ENCODE data around the gene BBS2. TPM values are rescaled to one million over a fixed set of nuclear protein-coding genes. Genes with fewer than 3 reads are reported as not detected.

BBS2 gene
- total RNA-seq, 4 donors from 2014 or later: 29.4 to 51.2 (median 45.5) TPM

DNA sequence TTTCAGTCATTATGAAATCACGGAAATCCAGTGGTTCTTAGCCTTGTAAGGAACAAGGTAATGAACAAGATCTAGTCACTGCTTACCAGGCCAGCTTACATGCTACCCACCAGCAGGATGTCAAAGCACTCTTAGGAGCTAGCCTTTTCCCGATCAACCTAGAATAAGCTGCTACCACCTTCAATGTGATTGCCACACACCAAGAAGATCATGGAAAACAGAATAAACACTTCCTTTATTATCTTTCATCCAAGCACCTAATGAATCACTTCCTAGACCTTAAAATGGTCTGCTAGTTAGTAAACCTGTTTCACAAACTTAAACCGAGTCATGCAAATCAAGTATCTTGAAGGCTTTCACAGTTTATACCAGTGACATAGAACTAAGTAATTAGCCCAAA, 5.0 kb downstream of the BBS2 start:
- Histone ChIP-seq H3K9me3 (no peaks in the 10 kb centered on the region), H3K27ac (no peak overlapping the region), H3K27me3 (no peaks in the 10 kb centered on the region), H3K4me3 (no peak overlapping the region), H3K36me3 (peaks cover 0 to 23% of the 10 kb centered on the region in 2 donors), H3K4me1 (peaks cover 0 to 55% (median 0%) of the 10 kb centered on the region in 3 donors)
- 65 to 87% methylated on average over 3 of the region's 3 CpGs for WGBS, 2 donors (ENCODE audit: low coverage in 1 of 2)
- TF ChIP-seq, protein P1, sequence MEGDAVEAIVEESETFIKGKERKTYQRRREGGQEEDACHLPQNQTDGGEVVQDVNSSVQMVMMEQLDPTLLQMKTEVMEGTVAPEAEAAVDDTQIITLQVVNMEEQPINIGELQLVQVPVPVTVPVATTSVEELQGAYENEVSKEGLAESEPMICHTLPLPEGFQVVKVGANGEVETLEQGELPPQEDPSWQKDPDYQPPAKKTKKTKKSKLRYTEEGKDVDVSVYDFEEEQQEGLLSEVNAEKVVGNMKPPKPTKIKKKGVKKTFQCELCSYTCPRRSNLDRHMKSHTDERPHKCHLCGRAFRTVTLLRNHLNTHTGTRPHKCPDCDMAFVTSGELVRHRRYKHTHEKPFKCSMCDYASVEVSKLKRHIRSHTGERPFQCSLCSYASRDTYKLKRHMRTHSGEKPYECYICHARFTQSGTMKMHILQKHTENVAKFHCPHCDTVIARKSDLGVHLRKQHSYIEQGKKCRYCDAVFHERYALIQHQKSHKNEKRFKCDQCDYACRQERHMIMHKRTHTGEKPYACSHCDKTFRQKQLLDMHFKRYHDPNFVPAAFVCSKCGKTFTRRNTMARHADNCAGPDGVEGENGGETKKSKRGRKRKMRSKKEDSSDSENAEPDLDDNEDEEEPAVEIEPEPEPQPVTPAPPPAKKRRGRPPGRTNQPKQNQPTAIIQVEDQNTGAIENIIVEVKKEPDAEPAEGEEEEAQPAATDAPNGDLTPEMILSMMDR (IDR thresholded peaks at IDR 0.05): no peak
- ATAC-seq: no peak

DNA sequence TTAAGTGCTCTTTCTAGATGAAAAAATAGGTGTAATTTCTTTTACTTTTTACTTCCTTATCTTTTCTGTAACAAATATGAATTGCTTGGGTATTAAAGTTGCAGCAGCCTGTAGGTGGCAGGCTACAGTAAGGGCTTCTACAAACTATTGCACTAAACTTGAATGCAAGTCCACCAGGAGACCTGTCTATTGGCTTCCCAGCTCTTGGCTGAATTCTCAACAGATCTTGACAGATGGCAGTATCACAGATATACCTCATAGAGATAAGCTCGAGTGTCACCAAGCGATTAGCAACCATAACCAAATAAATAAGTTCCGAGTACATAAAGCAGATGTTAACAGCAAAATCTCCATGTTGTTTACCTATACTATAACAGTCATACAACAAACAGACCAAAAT, 5.9 kb downstream of the BBS2 start:
- ATAC-seq: peak; percentile 60
- TF ChIP-seq POLR2A (IDR thresholded peaks at IDR 0.05): no peak
- TF ChIP-seq, protein P1 (IDR thresholded peaks at IDR 0.05): peak; percentile 39 to 69 (median 62)
- Histone ChIP-seq H3K36me3 (peaks cover 0 to 32% of the 10 kb centered on the region in 2 donors), H3K4me3 (no peak overlapping the region), H3K27ac (no peak overlapping the region), H3K9me3 (no peaks in the 10 kb centered on the region), H3K4me1 (peaks cover 0 to 50% (median 0%) of the 10 kb centered on the region in 3 donors), H3K27me3 (no peaks in the 10 kb centered on the region)
- 66 to 71% methylated on average over 3 of the region's 3 CpGs for WGBS, 2 donors (ENCODE audit: low coverage in 1 of 2)

DNA sequence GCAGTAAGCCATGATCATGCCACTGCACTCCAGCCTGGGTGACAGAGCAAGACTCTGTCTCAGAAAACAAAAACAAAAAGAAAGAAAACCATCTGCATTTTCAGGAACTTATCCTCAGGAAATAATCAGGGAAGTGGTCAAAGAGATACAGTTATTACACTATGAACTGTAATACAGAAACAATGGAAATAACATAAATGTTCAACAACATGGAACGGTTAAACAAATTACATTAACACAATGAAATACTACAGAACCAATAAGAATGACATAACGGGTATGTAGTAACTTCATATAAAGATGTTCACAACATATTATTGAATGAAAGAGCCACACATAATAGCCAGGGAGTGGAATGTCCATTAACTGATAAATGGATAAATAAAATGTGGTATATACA, 6.7 kb downstream of the BBS2 start:
- Histone ChIP-seq H3K27me3 (no peaks in the 10 kb centered on the region), H3K4me1 (peaks cover 0 to 41% (median 0%) of the 10 kb centered on the region in 3 donors), H3K4me3 (no peak overlapping the region), H3K9me3 (no peaks in the 10 kb centered on the region), H3K36me3 (peaks cover 0 to 41% of the 10 kb centered on the region in 2 donors), H3K27ac (no peak overlapping the region)
- WGBS, 2 donors (ENCODE audit: low coverage in 1 of 2): 81 to 91% methylated on average over 2 of the region's 2 CpGs
- TF ChIP-seq, protein P1 (IDR thresholded peaks at IDR 0.05): no peak
- TF ChIP-seq POLR2A (IDR thresholded peaks at IDR 0.05) (no peak), EP300 (IDR thresholded peaks at IDR 0.05) (no peak), POLR2AphosphoS5 (IDR thresholded peaks at IDR 0.05) (no peak)
- no peak for ATAC-seq

DNA sequence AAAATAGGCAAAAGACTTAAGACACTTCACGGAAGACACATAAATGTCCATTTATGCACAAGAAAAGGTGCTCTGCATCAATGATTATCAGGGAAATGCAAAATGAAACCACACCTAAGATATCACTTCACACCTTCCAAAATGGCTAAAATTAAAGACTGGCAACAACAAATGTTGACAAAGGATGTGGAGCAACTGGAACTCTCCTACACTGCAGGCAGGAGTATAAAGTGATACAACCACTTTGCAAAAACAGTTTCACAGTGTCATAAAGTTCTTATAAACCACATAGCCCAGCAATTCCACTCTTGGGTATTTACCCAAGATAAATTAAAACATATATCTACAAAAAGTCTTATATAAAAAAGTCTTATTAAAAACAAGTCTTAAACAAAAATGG, 7.8 kb downstream of the BBS2 start:
- Histone ChIP-seq H3K27ac (no peak overlapping the region), H3K9me3 (no peaks in the 10 kb centered on the region), H3K4me1 (peaks cover 0 to 30% (median 0%) of the 10 kb centered on the region in 3 donors), H3K4me3 (no peak overlapping the region), H3K27me3 (no peaks in the 10 kb centered on the region), H3K36me3 (peaks cover 0 to 51% of the 10 kb centered on the region in 2 donors)
- no peak for ATAC-seq
- 80 to 100% methylated on average over 1 of the region's 1 CpG for WGBS, 2 donors (ENCODE audit: low coverage in 1 of 2)
- TF ChIP-seq POLR2A (IDR thresholded peaks at IDR 0.05): no peak
- no peak for TF ChIP-seq POLR2AphosphoS5 (IDR thresholded peaks at IDR 0.05)
- TF ChIP-seq EP300 (IDR thresholded peaks at IDR 0.05): no peak

DNA sequence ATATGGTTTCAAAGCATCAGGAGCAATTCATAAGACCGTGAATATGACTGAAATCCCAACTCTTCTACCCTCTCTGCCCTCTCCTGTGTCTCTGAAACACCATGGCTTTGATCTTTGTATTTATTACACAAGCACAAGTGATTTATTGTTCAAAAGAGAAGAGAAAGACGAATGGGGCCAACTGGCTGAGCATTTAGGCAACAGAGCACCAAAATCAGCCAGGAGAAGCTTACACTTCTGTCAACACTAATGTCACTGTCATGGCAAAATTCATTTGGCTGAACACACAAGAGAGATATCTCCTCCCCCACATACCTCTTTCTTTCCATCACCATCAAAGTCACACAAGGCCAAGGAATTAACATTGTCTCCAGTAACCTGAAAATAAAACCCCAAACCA, 9.3 kb downstream of the BBS2 start:
- no peak for ATAC-seq
- H3K27ac ChIP-seq: no peak overlapping the region
- no peaks in the 10 kb centered on the region for H3K9me3 ChIP-seq
- WGBS, 2 donors (ENCODE audit: low coverage in 1 of 2): 92 to 100% methylated on average over 1 to 2 of the region's 2 CpGs
- peaks cover 0 to 66% of the 10 kb centered on the region in 2 donors for H3K36me3 ChIP-seq
- H3K27me3 ChIP-seq: no peaks in the 10 kb centered on the region
- no peak for TF ChIP-seq POLR2AphosphoS5 (IDR thresholded peaks at IDR 0.05)
- TF ChIP-seq POLR2A (IDR thresholded peaks at IDR 0.05): no peak
- TF ChIP-seq EP300 (IDR thresholded peaks at IDR 0.05): no peak
- TF ChIP-seq, protein P1 (IDR thresholded peaks at IDR 0.05): no peak
- no peak overlapping the region for H3K4me3 ChIP-seq
- H3K4me1 ChIP-seq: peaks cover 0 to 15% (median 0%) of the 10 kb centered on the region in 3 donors
